ENCODE results near the gene UGT1A8.

UGT1A8 gene

GRCh38 chr2:233684640-233685039 lies 67.2 kb downstream of the UGT1A8 start:
- H3K4me3 ChIP-seq (ENCODE audit: low read depth, low read length), result no peak overlapping the region
- no peak for TF ChIP-seq CTCF (IDR thresholded peaks at IDR 0.05; ENCODE audit: insufficient read depth, low read depth, low read length, missing control alignments)
- DNase-seq (ENCODE audit: low read depth), result no peak

GRCh38 chr2:233686928-233687327 lies 69.5 kb downstream of the UGT1A8 start:
- H3K4me3 ChIP-seq (ENCODE audit: low read depth, low read length), result no peak overlapping the region
- no peak for TF ChIP-seq CTCF (IDR thresholded peaks at IDR 0.05; ENCODE audit: insufficient read depth, low read depth, low read length, missing control alignments)
- DNase-seq (ENCODE audit: low read depth), result no peak

GRCh38 chr2:233688341-233688740 lies 70.9 kb downstream of the UGT1A8 start:
- no peak for DNase-seq (ENCODE audit: low read depth)
- no peak overlapping the region for H3K4me3 ChIP-seq (ENCODE audit: low read depth, low read length)
- no peak for TF ChIP-seq CTCF (IDR thresholded peaks at IDR 0.05; ENCODE audit: insufficient read depth, low read depth, low read length, missing control alignments)

GRCh38 chr2:233689031-233689430 lies 71.6 kb downstream of the UGT1A8 start:
- no peak for DNase-seq (ENCODE audit: low read depth)
- no peak for TF ChIP-seq CTCF (IDR thresholded peaks at IDR 0.05; ENCODE audit: insufficient read depth, low read depth, low read length, missing control alignments)
- H3K4me3 ChIP-seq (ENCODE audit: low read depth, low read length), result no peak overlapping the region

GRCh38 chr2:233689501-233689900 lies 72.1 kb downstream of the UGT1A8 start:
- H3K4me3 ChIP-seq (ENCODE audit: low read depth, low read length), result no peak overlapping the region
- DNase-seq (ENCODE audit: low read depth), result no peak
- no peak for TF ChIP-seq CTCF (IDR thresholded peaks at IDR 0.05; ENCODE audit: insufficient read depth, low read depth, low read length, missing control alignments)

- no peak overlapping the region for H3K4me3 ChIP-seq (ENCODE audit: low read depth, low read length)
- no peak for TF ChIP-seq CTCF (IDR thresholded peaks at IDR 0.05; ENCODE audit: insufficient read depth, low read depth, low read length, missing control alignments)
- DNase-seq (ENCODE audit: low read depth), result no peak
These were observed 73.0 kb downstream of the UGT1A8 start for GRCh38 chr2:233690444-233690843.
